ENCODE results near the gene NBEA. TPM values are rescaled to one million over a fixed set of nuclear protein-coding genes. Genes with fewer than 3 reads are reported as not detected.

NBEA gene
- total RNA-seq, 2 donors from 2014 or later = 0.62 to 1.2 TPM

GRCh38 chr13:35292329-35292728, 350.3 kb downstream of the NBEA start:
- ATAC-seq (replicated peaks in 1 of 2) = no peak
- H3K9me3 Mint-ChIP-seq = no peaks in the 10 kb centered on the region
- H3K4me3 Mint-ChIP-seq = no peak overlapping the region
- no peak overlapping the region for H3K27ac Mint-ChIP-seq
- H3K4me1 Mint-ChIP-seq (ENCODE audit: low read depth) = no peaks in the 10 kb centered on the region
- no peaks in the 10 kb centered on the region for H3K36me3 Mint-ChIP-seq (ENCODE audit: insufficient read depth in 2 of 2)
- no peaks in the 10 kb centered on the region for H3K27me3 Mint-ChIP-seq (ENCODE audit: low read depth)
- DNase-seq = no peak

- H3K36me3 Mint-ChIP-seq (ENCODE audit: insufficient read depth in 2 of 2) = no peaks in the 10 kb centered on the region
- DNase-seq (no peak), ATAC-seq (replicated peaks in 1 of 2) (no peak)
- no peaks in the 10 kb centered on the region for H3K4me1 Mint-ChIP-seq (ENCODE audit: low read depth)
- H3K9me3 Mint-ChIP-seq = no peaks in the 10 kb centered on the region
- H3K27ac Mint-ChIP-seq = no peak overlapping the region
- no peaks in the 10 kb centered on the region for H3K27me3 Mint-ChIP-seq (ENCODE audit: low read depth)
- no peak overlapping the region for H3K4me3 Mint-ChIP-seq
Measured at GRCh38 chr13:35293579-35294226, 351.6 kb downstream of the NBEA start.

GRCh38 chr13:35309706-35310105, 367.6 kb downstream of the NBEA start:
- no peaks in the 10 kb centered on the region for H3K27me3 Mint-ChIP-seq (ENCODE audit: low read depth)
- no peak for DNase-seq
- ATAC-seq (replicated peaks in 1 of 2) = no peak
- H3K4me3 Mint-ChIP-seq = no peak overlapping the region
- no peaks in the 10 kb centered on the region for H3K9me3 Mint-ChIP-seq
- no peak overlapping the region for H3K27ac Mint-ChIP-seq
- no peaks in the 10 kb centered on the region for H3K36me3 Mint-ChIP-seq (ENCODE audit: insufficient read depth in 2 of 2)
- H3K4me1 Mint-ChIP-seq (ENCODE audit: low read depth) = no peaks in the 10 kb centered on the region

- no peak overlapping the region for H3K4me3 Mint-ChIP-seq
- no peaks in the 10 kb centered on the region for H3K27me3 Mint-ChIP-seq (ENCODE audit: low read depth)
- H3K9me3 Mint-ChIP-seq = peaks cover 7% of the 10 kb centered on the region in 2 donors
Measured at GRCh38 chr13:35332134-35332533, 390.1 kb downstream of the NBEA start.

GRCh38 chr13:35333157-35333556, 391.1 kb downstream of the NBEA start:
- Mint-ChIP-seq H3K4me1 (ENCODE audit: low read depth) (no peaks in the 10 kb centered on the region), H3K27ac (no peak overlapping the region), H3K4me3 (no peak overlapping the region), H3K36me3 (ENCODE audit: insufficient read depth in 2 of 2) (peaks cover 0 to 4% of the 10 kb centered on the region in 2 donors), H3K27me3 (ENCODE audit: low read depth) (no peaks in the 10 kb centered on the region), H3K9me3 (peaks cover 4 to 7% of the 10 kb centered on the region in 2 donors)
- no peak for ATAC-seq (replicated peaks in 1 of 2)
- no peak for DNase-seq

More at GRCh38 chr13:35332134-35332533, 390.1 kb downstream of the NBEA start:
- ATAC-seq (replicated peaks in 1 of 2) (no peak), DNase-seq (no peak)
- Mint-ChIP-seq H3K36me3 (ENCODE audit: insufficient read depth in 2 of 2) (peaks cover 0 to 4% of the 10 kb centered on the region in 2 donors), H3K27ac (no peak overlapping the region), H3K4me1 (ENCODE audit: low read depth) (no peaks in the 10 kb centered on the region)

- Mint-ChIP-seq H3K27me3 (ENCODE audit: low read depth) (no peaks in the 10 kb centered on the region), H3K9me3 (peaks cover 0 to 2% of the 10 kb centered on the region in 2 donors), H3K36me3 (ENCODE audit: insufficient read depth in 2 of 2) (peaks cover 0 to 2% of the 10 kb centered on the region in 2 donors), H3K4me3 (no peak overlapping the region), H3K27ac (no peak overlapping the region), H3K4me1 (ENCODE audit: low read depth) (no peaks in the 10 kb centered on the region)
- DNase-seq (no peak), ATAC-seq (replicated peaks in 1 of 2) (no peak)
Measured at GRCh38 chr13:35342440-35342839, 400.4 kb downstream of the NBEA start.

- H3K36me3 Mint-ChIP-seq (ENCODE audit: insufficient read depth in 2 of 2) = peaks cover 0 to under 1% of the 10 kb centered on the region in 2 donors
- no peak for ATAC-seq (replicated peaks in 1 of 2)
Measured at GRCh38 chr13:35343417-35343816, 401.3 kb downstream of the NBEA start.

GRCh38 chr13:35345992-35346391, 403.9 kb downstream of the NBEA start:
- DNase-seq (no peak), ATAC-seq (replicated peaks in 1 of 2) (no peak)
- Mint-ChIP-seq H3K27ac (no peak overlapping the region), H3K4me3 (no peak overlapping the region), H3K36me3 (ENCODE audit: insufficient read depth in 2 of 2) (no peaks in the 10 kb centered on the region), H3K27me3 (ENCODE audit: low read depth) (no peaks in the 10 kb centered on the region), H3K9me3 (no peaks in the 10 kb centered on the region), H3K4me1 (ENCODE audit: low read depth) (no peaks in the 10 kb centered on the region)

More at GRCh38 chr13:35343417-35343816, 401.3 kb downstream of the NBEA start:
- Mint-ChIP-seq H3K27me3 (ENCODE audit: low read depth) (no peaks in the 10 kb centered on the region), H3K27ac (no peak overlapping the region), H3K9me3 (peaks cover 0 to 2% of the 10 kb centered on the region in 2 donors), H3K4me3 (no peak overlapping the region), H3K4me1 (ENCODE audit: low read depth) (no peaks in the 10 kb centered on the region)
- DNase-seq = no peak

- no peak for DNase-seq
- Mint-ChIP-seq H3K9me3 (no peaks in the 10 kb centered on the region), H3K36me3 (ENCODE audit: insufficient read depth in 2 of 2) (no peaks in the 10 kb centered on the region), H3K4me1 (ENCODE audit: low read depth) (no peaks in the 10 kb centered on the region), H3K27me3 (ENCODE audit: low read depth) (no peaks in the 10 kb centered on the region), H3K4me3 (no peak overlapping the region), H3K27ac (no peak overlapping the region)
- no peak for ATAC-seq (replicated peaks in 1 of 2)
Measured at GRCh38 chr13:35346494-35346893, 404.4 kb downstream of the NBEA start.

- no peak for DNase-seq
- no peak for ATAC-seq (replicated peaks in 1 of 2)
- no peaks in the 10 kb centered on the region for H3K36me3 Mint-ChIP-seq (ENCODE audit: insufficient read depth in 2 of 2)
- H3K27me3 Mint-ChIP-seq (ENCODE audit: low read depth) = no peaks in the 10 kb centered on the region
- H3K27ac Mint-ChIP-seq = no peak overlapping the region
- no peak overlapping the region for H3K4me3 Mint-ChIP-seq
- H3K9me3 Mint-ChIP-seq = no peaks in the 10 kb centered on the region
- no peaks in the 10 kb centered on the region for H3K4me1 Mint-ChIP-seq (ENCODE audit: low read depth)
Measured at GRCh38 chr13:35347679-35348205, 405.7 kb downstream of the NBEA start.

GRCh38 chr13:35349052-35349451, 407.0 kb downstream of the NBEA start:
- Mint-ChIP-seq H3K4me1 (ENCODE audit: low read depth) (no peaks in the 10 kb centered on the region), H3K4me3 (no peak overlapping the region), H3K36me3 (ENCODE audit: insufficient read depth in 2 of 2) (no peaks in the 10 kb centered on the region), H3K9me3 (no peaks in the 10 kb centered on the region), H3K27me3 (ENCODE audit: low read depth) (no peaks in the 10 kb centered on the region), H3K27ac (no peak overlapping the region)
- DNase-seq (no peak), ATAC-seq (replicated peaks in 1 of 2) (no peak)

- Mint-ChIP-seq H3K4me1 (ENCODE audit: low read depth) (no peaks in the 10 kb centered on the region), H3K27ac (no peak overlapping the region), H3K36me3 (ENCODE audit: insufficient read depth in 2 of 2) (no peaks in the 10 kb centered on the region), H3K27me3 (ENCODE audit: low read depth) (no peaks in the 10 kb centered on the region), H3K9me3 (no peaks in the 10 kb centered on the region), H3K4me3 (no peak overlapping the region)
- DNase-seq (no peak), ATAC-seq (replicated peaks in 1 of 2) (no peak)
Measured at GRCh38 chr13:35349673-35350278, 407.7 kb downstream of the NBEA start.

GRCh38 chr13:35354285-35354684, 412.2 kb downstream of the NBEA start:
- no peaks in the 10 kb centered on the region for H3K27me3 Mint-ChIP-seq (ENCODE audit: low read depth)
- H3K4me3 Mint-ChIP-seq = no peak overlapping the region
- ATAC-seq (replicated peaks in 1 of 2) (no peak), DNase-seq (no peak)
- no peaks in the 10 kb centered on the region for H3K4me1 Mint-ChIP-seq (ENCODE audit: low read depth)
- no peak overlapping the region for H3K27ac Mint-ChIP-seq
- H3K36me3 Mint-ChIP-seq (ENCODE audit: insufficient read depth in 2 of 2) = no peaks in the 10 kb centered on the region
- H3K9me3 Mint-ChIP-seq = no peaks in the 10 kb centered on the region

GRCh38 chr13:35354882-35355281, 412.8 kb downstream of the NBEA start:
- Mint-ChIP-seq H3K9me3 (no peaks in the 10 kb centered on the region), H3K27me3 (ENCODE audit: low read depth) (no peaks in the 10 kb centered on the region), H3K27ac (no peak overlapping the region), H3K4me3 (no peak overlapping the region), H3K36me3 (ENCODE audit: insufficient read depth in 2 of 2) (no peaks in the 10 kb centered on the region), H3K4me1 (ENCODE audit: low read depth) (no peaks in the 10 kb centered on the region)
- ATAC-seq (replicated peaks in 1 of 2) (no peak), DNase-seq (no peak)

All from activated T-cell treated with anti-CD3 and anti-CD28 coated beads, Interleukin-2, amount 50 U/mL, for 72 hours (primary cell).